A549 (cell line): ENCODE results near the gene SGCD. TPM values are rescaled to one million over a fixed set of nuclear protein-coding genes. Genes with fewer than 3 reads are reported as not detected.

ENCODE experiments used
- ATAC-seq, 2 experiments: fragments of 200-7000 bp in 1 of 2; fragments of >200 bp in 1 of 2; cut with Nextera tagmentation in 1 of 2; cut with Tn5 transposase in 1 of 2; 3 replicates each; pipeline versions ENCODE4 v1.8.0 to v1.9.1; 2018 to 2020; ENCODE audit warnings: mild to moderate bottlenecking in 1 of 2, moderate library complexity in 1 of 2
- CTCF ChIA-PET: fragments of 300-600 bp; sonication (Branson Sonifier 250); formaldehyde crosslinking; extraction: SDS; loops from one replicate; lab custom pipeline; 2021; ENCODE audit warnings: antibody characterized with exemption, inconsistent platforms; lab: Yijun Ruan, JAX
- POLR2A ChIA-PET: fragments of 350-600 bp; formaldehyde crosslinking; extraction: SDS; loops from one replicate; lab custom pipeline; 2021; ENCODE audit warnings: antibody characterized with exemption, inconsistent platforms; lab: Yijun Ruan, JAX
- DNase-seq, 2 experiments: peaks; one replicate each; pipeline versions ENCODE4 v3.0.0 to v3.0.0-alpha.2; 2011 to 2016; ENCODE audit warnings: low read depth in 1 of 2, low spot score in 1 of 2
- FAIRE-seq: peaks from 2 replicates; lab custom pipeline; 2011; peaks lifted over from hg19 to GRCh38; lab: Jason Lieb, UNC
- H3K27ac ChIP-seq, 2 experiments: fragments of >200 bp; sonication (Bioruptor Twin); formaldehyde crosslinking; 3 replicates each; pipeline ENCODE4 v1.5.1; 2016 to 2017
- H3K4me1 ChIP-seq: fragments of >200 bp; sonication (Bioruptor Twin); formaldehyde crosslinking; 3 replicates; pipeline ENCODE4 v1.6.1; 2016
- H3K4me2 ChIP-seq: fragments of >200 bp; sonication (Bioruptor Twin); formaldehyde crosslinking; 3 replicates; pipeline ENCODE4 v1.6.1; 2016
- H3K4me3 ChIP-seq: fragments of >200 bp; sonication (Bioruptor Twin); formaldehyde crosslinking; 3 replicates; pipeline ENCODE4 v1.5.1; 2016
- H3K9me3 ChIP-seq: fragments of >200 bp; sonication (Bioruptor Twin); formaldehyde crosslinking; 3 replicates; pipeline ENCODE4 v1.6.1; 2016
- BHLHE40 ChIP-seq: IDR thresholded peaks from 2 replicates; pipeline ENCODE4 v1.6.1; 2012; ENCODE audit warnings: low read depth, low read length, inconsistent platforms
- CBX8 ChIP-seq: fragments of 200-600 bp; sonication (generic); IDR thresholded peaks from 2 replicates; pipeline ENCODE4 v1.6.1; 2016
- CEBPB ChIP-seq, 2 experiments: fragments of >200 bp in 1 of 2; sonication (Bioruptor Twin) in 1 of 2; formaldehyde crosslinking in 1 of 2; IDR thresholded peaks; 2 replicates each; pipeline ENCODE4 v1.6.1; 2012 to 2016
- CHD2 ChIP-seq: fragments of 150-350 bp; IDR thresholded peaks from 2 replicates; pipeline ENCODE4 v1.6.1; 2014; ENCODE audit warnings: low read length; ENCODE audit not compliant: partially characterized antibody
- EHMT2 ChIP-seq: fragments of 200-600 bp; sonication (generic); IDR thresholded peaks from 2 replicates; pipeline ENCODE4 v1.6.1; 2016; ENCODE audit warnings: antibody characterized with exemption, low read depth, mild to moderate bottlenecking, moderate library complexity
- GATA3 ChIP-seq: IDR thresholded peaks from 2 replicates; pipeline ENCODE4 v1.6.1; 2012; ENCODE audit warnings: borderline replicate concordance
- HEYL ChIP-seq: fragments of 250-450 bp; sonication (Bioruptor Pico); IDR thresholded peaks from 2 replicates; pipeline ENCODE4 v1.8.0; 2021; ENCODE audit warnings: mild to moderate bottlenecking, moderate library complexity
- HOXB13 ChIP-seq: fragments of 250-450 bp; sonication (Bioruptor Pico); IDR thresholded peaks from 2 replicates; pipeline ENCODE4 v1.5.0; 2020; ENCODE audit warnings: low read depth, mild to moderate bottlenecking, moderate library complexity
- KDM1A ChIP-seq: fragments of 200-600 bp; sonication (generic); IDR thresholded peaks from 2 replicates; pipeline ENCODE4 v1.6.1; 2016; ENCODE audit warnings: low read depth, mild to moderate bottlenecking
- KDM5A ChIP-seq: fragments of 200-600 bp; sonication (generic); IDR thresholded peaks from 2 replicates; pipeline ENCODE4 v1.6.1; 2016; ENCODE audit warnings: antibody characterized with exemption, mild to moderate bottlenecking
- MAZ ChIP-seq: fragments of 150-350 bp; IDR thresholded peaks from 2 replicates; pipeline ENCODE4 v1.6.1; 2014; ENCODE audit warnings: antibody characterized with exemption, low read depth, low read length, borderline replicate concordance
- MYC ChIP-seq: IDR thresholded peaks from 2 replicates; pipeline ENCODE4 v1.6.1; 2012; ENCODE audit warnings: mild to moderate bottlenecking, inconsistent platforms, low read length, improper control_type of control experiment, borderline replicate concordance
- NR3C1 ChIP-seq: fragments of >200 bp; sonication (Bioruptor Twin); formaldehyde crosslinking; IDR thresholded peaks from 3 replicates; pipeline ENCODE4 v1.6.1; 2017
- PHF8 ChIP-seq: fragments of 200-600 bp; sonication (generic); IDR thresholded peaks from 2 replicates; pipeline ENCODE4 v1.6.1; 2016; ENCODE audit warnings: low read depth, mild to moderate bottlenecking, antibody characterized with exemption, moderate library complexity, borderline replicate concordance
- RARB ChIP-seq: fragments of 250-450 bp; sonication (Bioruptor Pico); IDR thresholded peaks from 2 replicates; pipeline ENCODE4 v1.8.0; 2021; ENCODE audit warnings: mild to moderate bottlenecking, moderate library complexity
- SREBF2 ChIP-seq: fragments of 450-650 bp; IDR thresholded peaks from 2 replicates; pipeline ENCODE4 v1.6.1; 2014; ENCODE audit warnings: mild to moderate bottlenecking, moderate library complexity
- TP53 ChIP-seq: fragments of 250-450 bp; sonication (Bioruptor Pico); IDR thresholded peaks from 2 replicates; pipeline ENCODE4 v1.5.0; 2021; ENCODE audit warnings: mild to moderate bottlenecking, moderate library complexity
- ZNF302 ChIP-seq: fragments of 250-450 bp; sonication (Bioruptor Pico); IDR thresholded peaks from 2 replicates; pipeline ENCODE4 v1.9.0; 2021; ENCODE audit warnings: inconsistent platforms, mild to moderate bottlenecking, moderate library complexity
- ZSCAN20 ChIP-seq: fragments of 250-450 bp; sonication (Bioruptor Pico); IDR thresholded peaks from 2 replicates; pipeline ENCODE4 v1.8.0; 2022; ENCODE audit warnings: mild to moderate bottlenecking, moderate library complexity
- WGBS: methylation state at CpG from one replicate; pipeline ENCODE4 v1.1.6; 2017; ENCODE audit errors: missing lambda C conversion rate; 5-methylcytosine and 5-hydroxymethylcytosine counted together
- polyA plus RNA-seq, 4 experiments: library from polyadenylated mRNA; depleted of rRNA in 3 of 4; stranded (reverse); fragments of >200 nt; fragmentation: RNase III in 1 of 4; extraction: RNeasy Plus Mini Kit Qiagen cat#74134 plus additional on column Dnase treatment in 1 of 4; gene quantifications; 2 replicates in 3 of 4; 3 replicates in 1 of 4; pipeline ENCODE4 v1.2.3, GENCODE V29; 2011 to 2017
- TF ChIP-seq, protein P1 (sequence below): fragments of 450-650 bp; IDR thresholded peaks from 2 replicates; pipeline ENCODE4 v1.6.1; 2014; ENCODE audit warnings: antibody characterized with exemption
- TF ChIP-seq, protein P2 (sequence below): fragments of >200 bp; sonication (Bioruptor Twin); formaldehyde crosslinking; IDR thresholded peaks from 2 replicates; pipeline ENCODE4 v1.6.1; 2016
- TF ChIP-seq, protein P3 (sequence below): fragments of >200 bp; sonication (Bioruptor Twin); formaldehyde crosslinking; IDR thresholded peaks from 3 replicates; pipeline ENCODE4 v1.6.1; 2016
- TF ChIP-seq, protein P4 (sequence below): fragments of 250-450 bp; sonication (Bioruptor Pico); IDR thresholded peaks from 2 replicates; pipeline ENCODE4 v1.5.0; 2020; ENCODE audit warnings: low read depth, mild to moderate bottlenecking, moderate library complexity

The SGCD gene
- polyA plus RNA-seq, 2 of the 4 experiments (the other 2 are of a cell fraction) = 7.6 to 10.6 TPM

DNA sequence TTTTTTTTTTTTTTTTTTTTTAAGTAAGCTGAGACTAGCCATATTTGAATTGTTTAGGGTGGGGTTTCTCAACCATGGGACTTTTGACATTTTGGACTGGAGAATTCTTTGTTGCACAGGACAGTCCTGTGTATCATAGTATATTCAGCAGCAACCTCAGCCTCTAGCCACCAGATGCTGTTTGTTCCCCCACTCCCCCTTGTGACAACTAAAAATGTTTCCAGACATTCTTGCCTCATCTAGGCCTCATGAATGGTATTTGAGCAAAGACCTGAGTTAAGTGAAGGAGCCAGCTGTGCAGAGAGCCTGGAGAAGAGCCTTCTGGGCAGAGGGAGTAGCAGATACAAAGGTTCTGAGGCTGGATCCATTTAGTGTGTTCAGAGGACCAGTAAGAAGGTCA, 155.9 kb downstream of the SGCD start (continued):
- TF ChIP-seq BHLHE40 (no peak), ZNF302 (CRISPR knock-in tag) (no peak), NR3C1 (no peak), TP53 (CRISPR knock-in tag) (no peak), EHMT2 (no peak), HOXB13 (CRISPR knock-in tag) (no peak), KDM1A (no peak)

DNA sequence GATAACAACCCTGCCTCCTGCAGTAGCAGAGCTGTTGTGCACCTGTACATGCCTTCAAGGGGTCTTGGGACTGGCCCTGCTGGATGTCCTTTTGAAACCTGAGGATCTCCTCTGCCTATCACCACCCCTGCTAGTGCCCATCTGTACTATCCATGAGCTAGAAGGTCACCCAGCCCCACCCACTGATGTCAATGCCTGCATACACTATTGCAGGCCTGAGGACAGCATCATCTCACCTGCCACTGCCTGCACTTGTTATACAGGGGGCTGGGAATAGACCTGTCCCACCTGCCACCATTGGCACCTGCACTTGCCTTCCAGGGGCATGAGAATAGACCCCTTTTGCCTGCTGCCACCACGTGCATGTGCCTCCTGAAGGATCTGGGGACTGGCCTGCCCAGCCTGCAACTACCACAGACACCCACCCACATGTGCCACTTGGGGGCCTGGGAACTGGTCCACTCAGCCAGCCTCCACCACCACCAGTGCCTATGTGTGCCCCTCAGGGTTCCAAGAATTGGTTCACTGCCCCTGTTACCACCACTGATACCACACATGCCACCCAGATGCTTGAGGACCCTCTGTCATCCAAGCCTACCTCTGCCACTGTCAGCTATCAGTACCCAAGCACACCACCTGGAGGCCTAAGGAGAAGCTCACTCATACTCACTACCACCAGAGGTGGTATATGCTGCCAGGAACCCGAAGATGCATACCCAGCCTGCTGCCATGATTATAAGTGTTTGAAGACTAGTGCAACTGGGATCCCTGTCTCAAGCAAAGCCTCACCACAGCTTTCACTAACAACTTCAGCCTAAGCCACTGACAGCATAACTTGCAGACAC, 159.7 kb downstream of the SGCD start:
- ATAC-seq = no peak
- TF ChIP-seq PHF8 = no peak
- TF ChIP-seq, protein P1, sequence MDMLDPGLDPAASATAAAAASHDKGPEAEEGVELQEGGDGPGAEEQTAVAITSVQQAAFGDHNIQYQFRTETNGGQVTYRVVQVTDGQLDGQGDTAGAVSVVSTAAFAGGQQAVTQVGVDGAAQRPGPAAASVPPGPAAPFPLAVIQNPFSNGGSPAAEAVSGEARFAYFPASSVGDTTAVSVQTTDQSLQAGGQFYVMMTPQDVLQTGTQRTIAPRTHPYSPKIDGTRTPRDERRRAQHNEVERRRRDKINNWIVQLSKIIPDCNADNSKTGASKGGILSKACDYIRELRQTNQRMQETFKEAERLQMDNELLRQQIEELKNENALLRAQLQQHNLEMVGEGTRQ = no peak
- no peak for TF ChIP-seq BHLHE40
- H3K4me2 ChIP-seq = no peak overlapping the region
- ChIA-PET CTCF (no interaction called here), POLR2A (no interaction called here)
- H3K4me3 ChIP-seq = no peak overlapping the region
- no peak for DNase-seq
- no peak overlapping the region for H3K27ac ChIP-seq
- 50% methylated on average over 1 of the region's 2 CpGs for WGBS
- no peak for FAIRE-seq
- H3K9me3 ChIP-seq = peaks cover 21% of the 10 kb centered on the region; the same call in 1 of the 3 replicates
- peaks cover 10% of the 10 kb centered on the region; the same call in 1 of the 3 replicates for H3K4me1 ChIP-seq

DNA sequence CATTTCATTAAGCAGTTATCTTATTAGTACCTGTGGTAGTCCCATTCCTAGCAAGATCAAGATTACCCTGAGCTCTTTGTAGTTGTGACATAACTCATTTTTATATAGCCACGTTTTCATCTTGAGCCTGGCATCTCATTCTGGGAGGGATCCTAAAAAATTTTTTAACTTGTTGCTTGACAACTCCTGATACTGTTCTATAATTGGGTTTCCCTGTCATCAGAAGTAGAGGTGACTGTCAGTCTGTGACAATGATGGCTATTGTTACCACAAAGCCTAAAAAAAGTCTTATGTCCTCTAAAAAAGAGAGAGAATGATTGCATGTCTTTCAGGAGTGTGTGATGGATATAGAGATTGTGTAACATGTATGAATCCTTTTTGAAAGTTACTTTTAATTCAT, 164.8 kb downstream of the SGCD start:
- Histone ChIP-seq H3K4me2 (no peak overlapping the region), H3K9me3 (peaks cover 19% of the 10 kb centered on the region; the same call in 1 of the 3 replicates), H3K4me1 (no peaks in the 10 kb centered on the region), H3K27ac (no peak overlapping the region), H3K4me3 (no peak overlapping the region)
- ATAC-seq (no peak), DNase-seq (no peak), FAIRE-seq (no peak)
- ChIA-PET POLR2A (no interaction called here), CTCF (no interaction called here)
- TF ChIP-seq CHD2 = no peak
- no peak for TF ChIP-seq MAZ
- TF ChIP-seq, protein P2, sequence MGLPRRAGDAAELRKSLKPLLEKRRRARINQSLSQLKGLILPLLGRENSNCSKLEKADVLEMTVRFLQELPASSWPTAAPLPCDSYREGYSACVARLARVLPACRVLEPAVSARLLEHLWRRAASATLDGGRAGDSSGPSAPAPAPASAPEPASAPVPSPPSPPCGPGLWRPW = no peak
- no peak for TF ChIP-seq RARB
- TF ChIP-seq KDM1A = no peak
- no peak for TF ChIP-seq CEBPB (IDR thresholded peaks at IDR 0.05)
- no peak for TF ChIP-seq ZSCAN20
- TF ChIP-seq MYC = no peak
- no peak for TF ChIP-seq SREBF2
- TF ChIP-seq, protein P3, sequence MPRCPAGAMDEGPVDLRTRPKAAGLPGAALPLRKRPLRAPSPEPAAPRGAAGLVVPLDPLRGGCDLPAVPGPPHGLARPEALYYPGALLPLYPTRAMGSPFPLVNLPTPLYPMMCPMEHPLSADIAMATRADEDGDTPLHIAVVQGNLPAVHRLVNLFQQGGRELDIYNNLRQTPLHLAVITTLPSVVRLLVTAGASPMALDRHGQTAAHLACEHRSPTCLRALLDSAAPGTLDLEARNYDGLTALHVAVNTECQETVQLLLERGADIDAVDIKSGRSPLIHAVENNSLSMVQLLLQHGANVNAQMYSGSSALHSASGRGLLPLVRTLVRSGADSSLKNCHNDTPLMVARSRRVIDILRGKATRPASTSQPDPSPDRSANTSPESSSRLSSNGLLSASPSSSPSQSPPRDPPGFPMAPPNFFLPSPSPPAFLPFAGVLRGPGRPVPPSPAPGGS = no peak
- no peak for TF ChIP-seq KDM5A
- no peak for TF ChIP-seq GATA3
- TF ChIP-seq, protein P4, sequence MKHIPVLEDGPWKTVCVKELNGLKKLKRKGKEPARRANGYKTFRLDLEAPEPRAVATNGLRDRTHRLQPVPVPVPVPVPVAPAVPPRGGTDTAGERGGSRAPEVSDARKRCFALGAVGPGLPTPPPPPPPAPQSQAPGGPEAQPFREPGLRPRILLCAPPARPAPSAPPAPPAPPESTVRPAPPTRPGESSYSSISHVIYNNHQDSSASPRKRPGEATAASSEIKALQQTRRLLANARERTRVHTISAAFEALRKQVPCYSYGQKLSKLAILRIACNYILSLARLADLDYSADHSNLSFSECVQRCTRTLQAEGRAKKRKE (CRISPR knock-in tag) = no peak
- no peak for TF ChIP-seq HEYL
- no peak for TF ChIP-seq CBX8
- WGBS = 24% methylated on average over 1 of the region's 1 CpG
